Rectal smooth muscle tissue (tissue), 1 donor: Measurements from ENCODE around the gene BICC1.
A peak's percentile ranks its signal among the peaks of the same experiment; 100 is the strongest.

Experiments
- H3K27ac ChIP-seq: one replicate; pipeline ENCODE4 v1.7.0; 2013; ENCODE audit warnings: low read depth, low read length, inconsistent platforms
- H3K27me3 ChIP-seq: one replicate; pipeline ENCODE4 v1.7.0; 2013; ENCODE audit warnings: low read length; ENCODE audit not compliant: control insufficient read depth, insufficient read depth
- H3K36me3 ChIP-seq: one replicate; pipeline ENCODE4 v1.7.0; 2013; ENCODE audit warnings: low read length; ENCODE audit not compliant: control insufficient read depth, insufficient read depth
- H3K4me1 ChIP-seq: one replicate; pipeline ENCODE4 v1.7.0; 2013; ENCODE audit warnings: low read length; ENCODE audit not compliant: control insufficient read depth, insufficient read depth
- H3K4me3 ChIP-seq: one replicate; pipeline ENCODE4 v1.7.0; 2013; ENCODE audit warnings: low read length
- H3K9ac ChIP-seq: one replicate; pipeline ENCODE4 v1.7.0; 2013; ENCODE audit warnings: low read length

BICC1 gene, protein sequence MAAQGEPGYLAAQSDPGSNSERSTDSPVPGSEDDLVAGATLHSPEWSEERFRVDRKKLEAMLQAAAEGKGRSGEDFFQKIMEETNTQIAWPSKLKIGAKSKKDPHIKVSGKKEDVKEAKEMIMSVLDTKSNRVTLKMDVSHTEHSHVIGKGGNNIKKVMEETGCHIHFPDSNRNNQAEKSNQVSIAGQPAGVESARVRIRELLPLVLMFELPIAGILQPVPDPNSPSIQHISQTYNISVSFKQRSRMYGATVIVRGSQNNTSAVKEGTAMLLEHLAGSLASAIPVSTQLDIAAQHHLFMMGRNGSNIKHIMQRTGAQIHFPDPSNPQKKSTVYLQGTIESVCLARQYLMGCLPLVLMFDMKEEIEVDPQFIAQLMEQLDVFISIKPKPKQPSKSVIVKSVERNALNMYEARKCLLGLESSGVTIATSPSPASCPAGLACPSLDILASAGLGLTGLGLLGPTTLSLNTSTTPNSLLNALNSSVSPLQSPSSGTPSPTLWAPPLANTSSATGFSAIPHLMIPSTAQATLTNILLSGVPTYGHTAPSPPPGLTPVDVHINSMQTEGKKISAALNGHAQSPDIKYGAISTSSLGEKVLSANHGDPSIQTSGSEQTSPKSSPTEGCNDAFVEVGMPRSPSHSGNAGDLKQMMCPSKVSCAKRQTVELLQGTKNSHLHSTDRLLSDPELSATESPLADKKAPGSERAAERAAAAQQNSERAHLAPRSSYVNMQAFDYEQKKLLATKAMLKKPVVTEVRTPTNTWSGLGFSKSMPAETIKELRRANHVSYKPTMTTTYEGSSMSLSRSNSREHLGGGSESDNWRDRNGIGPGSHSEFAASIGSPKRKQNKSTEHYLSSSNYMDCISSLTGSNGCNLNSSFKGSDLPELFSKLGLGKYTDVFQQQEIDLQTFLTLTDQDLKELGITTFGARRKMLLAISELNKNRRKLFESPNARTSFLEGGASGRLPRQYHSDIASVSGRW

DNA sequence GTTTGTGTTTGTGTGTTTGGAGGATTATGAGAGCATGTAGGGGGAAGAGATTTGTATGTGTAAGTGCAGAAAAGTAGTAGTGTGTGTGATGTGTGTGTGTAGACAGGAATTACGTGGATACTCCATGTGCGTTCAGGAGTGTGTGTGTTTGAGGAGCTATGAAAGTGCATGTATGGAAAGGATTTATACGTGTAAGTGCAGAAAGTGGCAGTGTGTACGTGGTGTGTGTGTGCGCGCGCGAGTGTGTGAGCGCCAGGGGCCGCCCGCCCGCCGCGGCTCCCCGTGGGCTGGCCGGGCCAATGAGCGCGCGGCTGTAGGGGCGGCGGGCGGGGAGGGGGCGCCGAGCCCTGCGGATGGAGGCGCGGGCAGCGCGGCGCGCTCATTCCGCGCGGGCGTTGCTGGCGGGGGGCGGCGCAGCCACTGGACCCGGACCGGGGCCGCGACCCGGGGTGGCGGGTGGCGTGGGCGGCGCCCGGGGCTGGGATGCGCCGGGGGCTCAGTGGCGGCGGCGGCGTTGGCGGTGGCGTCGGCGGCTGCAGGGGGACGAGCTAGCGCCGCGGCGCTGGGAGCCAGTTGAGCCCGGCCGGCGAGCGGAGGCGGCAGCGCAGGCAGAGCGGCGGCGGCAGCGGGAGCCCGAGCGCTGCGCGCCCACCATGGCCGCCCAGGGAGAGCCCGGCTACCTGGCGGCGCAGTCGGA lies at the start of gene BICC1:
BICC1 (plus strand) TSS at position 382 of the 697 bp plus-strand sequence; CDS start at position 654, 272 bp downstream.
- Histone ChIP-seq H3K9ac (peak within 1 kb of the TSS; percentile 32), H3K27me3 (no peaks in the 10 kb centered on the region), H3K4me1 (no peaks in the 10 kb centered on the region), H3K36me3 (no peaks in the 10 kb centered on the region), H3K4me3 (peak within 1 kb of the TSS; percentile 86), H3K27ac (peak within 1 kb of the TSS; percentile 60)

- Histone ChIP-seq H3K27ac (no peak overlapping the region), H3K4me1 (no peaks in the 10 kb centered on the region), H3K36me3 (no peaks in the 10 kb centered on the region), H3K9ac (no peak overlapping the region), H3K27me3 (no peaks in the 10 kb centered on the region), H3K4me3 (no peak overlapping the region)
Observed at GRCh38 chr10:58464956-58465355, 47.7 kb upstream of the BICC1 start.

DNA sequence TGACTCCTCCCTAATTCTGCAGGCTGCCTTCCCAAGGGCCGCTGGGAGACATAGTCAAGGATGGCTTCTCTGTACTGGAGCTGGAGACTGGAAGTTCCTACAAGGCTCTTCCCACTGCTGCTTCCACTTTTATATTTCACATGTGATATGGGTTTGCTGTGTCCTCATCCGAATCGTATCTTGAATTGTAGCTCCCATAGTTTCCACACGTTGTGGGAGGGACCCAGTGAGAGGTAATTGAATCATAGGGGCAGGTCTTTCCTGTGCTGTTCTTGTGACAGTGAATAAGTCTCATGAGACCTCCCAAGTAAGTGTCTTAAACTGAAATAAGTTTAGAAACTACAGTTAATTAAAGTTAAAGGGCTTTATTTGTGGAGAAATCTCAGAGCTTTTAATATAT lies 47.0 kb upstream of the BICC1 start:
- H3K9ac ChIP-seq: no peak overlapping the region
- H3K36me3 ChIP-seq: no peaks in the 10 kb centered on the region
- H3K27ac ChIP-seq: no peak overlapping the region
- H3K27me3 ChIP-seq: no peaks in the 10 kb centered on the region
- H3K4me3 ChIP-seq: no peak overlapping the region
- H3K4me1 ChIP-seq: no peaks in the 10 kb centered on the region

DNA sequence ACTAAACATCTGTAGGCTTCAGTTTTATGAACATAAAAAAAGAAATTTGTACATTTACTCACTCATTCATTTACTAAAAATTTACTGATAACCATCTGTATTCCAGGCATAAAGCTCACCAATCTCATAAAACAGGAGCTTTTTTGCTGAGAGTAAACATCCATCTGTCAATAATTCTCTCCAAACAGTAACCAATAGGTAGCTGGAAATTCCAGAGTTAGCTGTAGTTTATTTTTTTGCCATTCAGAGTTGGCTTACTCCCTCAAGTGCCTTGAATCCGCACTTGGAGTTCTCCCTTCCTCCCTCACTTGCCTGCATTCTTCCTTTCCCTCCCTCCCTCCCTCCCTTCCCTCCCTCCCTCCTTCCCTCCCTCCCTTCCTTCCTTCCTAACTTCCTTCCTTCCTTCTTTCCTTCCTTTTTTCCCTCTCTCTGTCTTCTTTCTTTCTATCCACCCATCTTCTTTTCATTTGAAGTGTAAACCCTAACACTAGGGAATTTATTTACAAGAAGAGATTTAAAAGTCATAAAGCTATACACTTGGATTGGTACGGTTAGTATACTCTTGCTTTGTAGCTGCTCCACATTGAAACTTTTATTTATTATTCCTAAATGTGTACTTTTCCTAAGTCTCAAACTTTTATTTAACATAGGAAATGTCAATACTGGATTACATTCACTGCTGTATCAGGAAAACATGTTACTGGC lies 44.6 kb upstream of the BICC1 start:
- H3K27ac ChIP-seq: no peak overlapping the region
- no peaks in the 10 kb centered on the region for H3K36me3 ChIP-seq
- H3K9ac ChIP-seq: no peak overlapping the region
- no peaks in the 10 kb centered on the region for H3K27me3 ChIP-seq
- H3K4me3 ChIP-seq: no peak overlapping the region
- no peaks in the 10 kb centered on the region for H3K4me1 ChIP-seq

- no peak overlapping the region for H3K9ac ChIP-seq
- no peak overlapping the region for H3K4me3 ChIP-seq
- no peak overlapping the region for H3K27ac ChIP-seq
- no peaks in the 10 kb centered on the region for H3K27me3 ChIP-seq
- no peaks in the 10 kb centered on the region for H3K4me1 ChIP-seq
- no peaks in the 10 kb centered on the region for H3K36me3 ChIP-seq
Observed at GRCh38 chr10:58473976-58474375, 38.7 kb upstream of the BICC1 start.

DNA sequence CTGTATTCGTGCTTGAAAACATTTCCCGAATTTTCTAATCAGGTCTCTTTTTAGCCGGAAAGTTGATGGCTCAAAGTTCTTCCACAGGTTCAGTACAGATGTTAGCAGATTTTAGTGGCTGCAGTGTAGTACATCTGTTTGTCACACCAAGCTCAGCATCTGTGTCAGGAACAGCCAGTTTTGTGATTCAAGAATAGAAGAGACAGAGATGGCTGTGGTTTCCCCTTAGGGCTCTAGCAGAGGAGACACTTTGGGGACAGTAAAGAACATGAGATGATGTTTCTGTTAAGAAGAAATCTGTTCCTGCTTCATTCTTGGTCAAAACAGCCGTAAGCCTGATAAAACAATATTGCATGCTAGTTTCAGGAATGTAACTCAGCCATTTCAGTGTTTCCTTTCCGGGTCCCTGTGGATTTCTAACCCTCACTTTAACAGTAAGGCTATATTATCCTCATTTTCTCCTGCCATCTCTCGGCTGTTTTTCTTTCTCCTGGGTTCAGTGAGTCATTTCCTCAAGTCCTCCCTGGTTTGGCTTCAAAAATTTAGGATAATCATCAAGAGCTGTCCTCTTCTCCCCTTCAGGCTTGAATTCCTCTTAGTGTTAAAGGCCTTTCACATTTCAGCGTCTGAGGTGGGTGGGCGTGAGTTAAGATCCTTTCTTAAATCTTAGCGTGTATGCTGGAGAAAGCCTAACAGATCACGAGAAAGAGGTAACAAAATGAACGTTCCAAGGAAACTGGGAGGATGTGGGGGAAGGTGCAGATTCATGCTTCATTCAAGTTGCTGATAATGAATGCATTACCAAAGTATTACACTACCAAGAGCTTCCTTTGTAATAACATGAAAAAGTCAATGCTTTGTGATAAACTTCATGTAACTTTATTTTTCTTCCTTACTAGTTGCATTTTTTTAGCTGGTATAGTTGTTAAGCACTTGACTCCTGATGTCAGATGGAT lies 37.1 kb upstream of the BICC1 start:
- no peak overlapping the region for H3K4me3 ChIP-seq
- no peaks in the 10 kb centered on the region for H3K4me1 ChIP-seq
- H3K27me3 ChIP-seq: no peaks in the 10 kb centered on the region
- H3K9ac ChIP-seq: no peak overlapping the region
- H3K27ac ChIP-seq: peak overlapping the region; percentile 18
- H3K36me3 ChIP-seq: no peaks in the 10 kb centered on the region

- Histone ChIP-seq H3K27ac (no peak overlapping the region), H3K4me1 (no peaks in the 10 kb centered on the region), H3K4me3 (no peak overlapping the region), H3K27me3 (no peaks in the 10 kb centered on the region), H3K9ac (no peak overlapping the region), H3K36me3 (no peaks in the 10 kb centered on the region)
Observed at GRCh38 chr10:58477122-58477521, 35.5 kb upstream of the BICC1 start.

- Histone ChIP-seq H3K4me1 (no peaks in the 10 kb centered on the region), H3K27ac (no peak overlapping the region), H3K9ac (no peak overlapping the region), H3K36me3 (no peaks in the 10 kb centered on the region), H3K4me3 (no peak overlapping the region), H3K27me3 (no peaks in the 10 kb centered on the region)
Observed at GRCh38 chr10:58477902-58478301, 34.8 kb upstream of the BICC1 start.

GRCh38 chr10:58479045-58479444 lies 33.6 kb upstream of the BICC1 start:
- Histone ChIP-seq H3K27me3 (no peaks in the 10 kb centered on the region), H3K4me3 (no peak overlapping the region), H3K9ac (no peak overlapping the region), H3K27ac (no peak overlapping the region), H3K4me1 (no peaks in the 10 kb centered on the region), H3K36me3 (no peaks in the 10 kb centered on the region)

- H3K27ac ChIP-seq: no peak overlapping the region
- no peaks in the 10 kb centered on the region for H3K27me3 ChIP-seq
- no peak overlapping the region for H3K9ac ChIP-seq
- H3K36me3 ChIP-seq: no peaks in the 10 kb centered on the region
- no peaks in the 10 kb centered on the region for H3K4me1 ChIP-seq
- no peak overlapping the region for H3K4me3 ChIP-seq
Observed at GRCh38 chr10:58480321-58480720, 32.4 kb upstream of the BICC1 start.

DNA sequence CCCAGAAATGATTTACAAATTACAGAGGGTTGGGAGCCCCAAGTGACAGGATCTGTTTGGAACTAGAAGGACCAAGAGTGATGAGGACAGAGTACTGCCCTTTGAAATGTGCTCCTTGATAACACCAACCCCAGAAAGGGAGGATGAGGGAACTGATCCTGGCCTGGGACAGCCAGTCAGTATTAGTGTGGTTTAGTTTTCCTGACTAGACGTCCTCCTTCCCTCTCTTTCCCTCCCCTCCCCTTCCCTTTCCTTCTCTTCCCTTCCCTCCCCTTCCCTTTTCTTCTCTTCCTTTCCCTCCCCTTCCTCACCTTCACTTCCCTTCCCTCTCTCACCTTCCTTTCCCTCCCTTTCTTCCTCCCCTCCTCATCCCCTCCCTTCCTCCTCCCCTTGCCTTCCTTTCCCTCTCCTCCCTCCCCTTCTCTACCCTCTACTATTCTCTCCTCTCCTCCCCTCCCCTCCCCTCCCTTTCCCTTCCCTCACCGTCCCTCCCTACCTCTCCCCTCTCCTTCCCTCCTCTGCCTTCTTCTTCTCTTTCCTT lies 31.0 kb upstream of the BICC1 start:
- H3K27ac ChIP-seq: no peak overlapping the region
- H3K36me3 ChIP-seq: no peaks in the 10 kb centered on the region
- H3K9ac ChIP-seq: no peak overlapping the region
- no peak overlapping the region for H3K4me3 ChIP-seq
- H3K4me1 ChIP-seq: no peaks in the 10 kb centered on the region
- H3K27me3 ChIP-seq: no peaks in the 10 kb centered on the region
